ENCODE data around the gene ZFP69. TPM values are rescaled to one million over a fixed set of nuclear protein-coding genes. Genes with fewer than 3 reads are reported as not detected.

Gene ZFP69
- total RNA-seq, 1 experiment from 2014 or later: not detected

DNA sequence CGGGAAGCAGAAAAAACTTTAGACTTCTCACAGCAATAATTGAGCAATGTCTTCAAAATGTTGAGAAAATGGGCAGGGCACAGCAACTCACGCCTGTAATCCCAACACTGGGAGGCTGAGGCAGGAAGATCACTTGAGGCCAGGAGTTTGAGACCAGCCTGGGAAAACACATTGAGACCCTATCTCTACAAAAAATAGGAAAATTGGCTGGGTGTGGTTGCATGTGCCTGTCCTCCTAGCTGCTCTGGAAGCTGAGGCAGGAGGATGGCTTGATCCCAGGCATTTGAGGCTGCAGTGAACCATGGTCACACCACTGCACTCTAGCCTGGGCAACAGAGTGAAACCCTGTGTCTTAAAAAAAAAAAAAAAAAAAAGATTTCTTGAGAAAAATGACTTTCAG lies 7.8 kb upstream of the ZFP69 start:
- H3K79me2 ChIP-seq (ENCODE audit: insufficient read depth, low read length): no peaks in the 10 kb centered on the region
- no peaks in the 10 kb centered on the region for H3K27me3 ChIP-seq (ENCODE audit: insufficient read depth, low read length)
- CTCF ChIA-PET: no interaction called here
- peaks cover 27 to 44% of the 10 kb centered on the region in 2 experiments; a peak in 3 of 4 replicates for H3K9me3 ChIP-seq (ENCODE audit: control insufficient read depth in 1 of 2, insufficient read depth in 1 of 2, low read depth in 1 of 2, low read length in 2 of 2)
- BruUV-seq (replicated peaks): no TSS peak
- ATAC-seq (no peak), DNase-seq (ENCODE audit: low read depth, low spot score) (no peak)
- no peak overlapping the region for H3K9ac ChIP-seq (ENCODE audit: low read length)
- H3K9me2 ChIP-seq (ENCODE audit: insufficient read depth): no peaks in the 10 kb centered on the region
- no peak for TF ChIP-seq YY1 (IDR thresholded peaks at IDR 0.05; ENCODE audit: extremely low read depth, insufficient replicate concordance, low read depth, low read length)
- TF ChIP-seq CEBPB (IDR thresholded peaks at IDR 0.05; ENCODE audit: low read depth): no peak
- TF ChIP-seq SRF (IDR thresholded peaks at IDR 0.05; ENCODE audit: low read depth): no peak
- TF ChIP-seq, protein P1, sequence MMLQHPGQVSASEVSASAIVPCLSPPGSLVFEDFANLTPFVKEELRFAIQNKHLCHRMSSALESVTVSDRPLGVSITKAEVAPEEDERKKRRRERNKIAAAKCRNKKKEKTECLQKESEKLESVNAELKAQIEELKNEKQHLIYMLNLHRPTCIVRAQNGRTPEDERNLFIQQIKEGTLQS (IDR thresholded peaks at IDR 0.05): no peak
- no peak for TF ChIP-seq ZNF274 (IDR thresholded peaks at IDR 0.05; ENCODE audit: low read depth, low read length)
- TF ChIP-seq, protein P2, sequence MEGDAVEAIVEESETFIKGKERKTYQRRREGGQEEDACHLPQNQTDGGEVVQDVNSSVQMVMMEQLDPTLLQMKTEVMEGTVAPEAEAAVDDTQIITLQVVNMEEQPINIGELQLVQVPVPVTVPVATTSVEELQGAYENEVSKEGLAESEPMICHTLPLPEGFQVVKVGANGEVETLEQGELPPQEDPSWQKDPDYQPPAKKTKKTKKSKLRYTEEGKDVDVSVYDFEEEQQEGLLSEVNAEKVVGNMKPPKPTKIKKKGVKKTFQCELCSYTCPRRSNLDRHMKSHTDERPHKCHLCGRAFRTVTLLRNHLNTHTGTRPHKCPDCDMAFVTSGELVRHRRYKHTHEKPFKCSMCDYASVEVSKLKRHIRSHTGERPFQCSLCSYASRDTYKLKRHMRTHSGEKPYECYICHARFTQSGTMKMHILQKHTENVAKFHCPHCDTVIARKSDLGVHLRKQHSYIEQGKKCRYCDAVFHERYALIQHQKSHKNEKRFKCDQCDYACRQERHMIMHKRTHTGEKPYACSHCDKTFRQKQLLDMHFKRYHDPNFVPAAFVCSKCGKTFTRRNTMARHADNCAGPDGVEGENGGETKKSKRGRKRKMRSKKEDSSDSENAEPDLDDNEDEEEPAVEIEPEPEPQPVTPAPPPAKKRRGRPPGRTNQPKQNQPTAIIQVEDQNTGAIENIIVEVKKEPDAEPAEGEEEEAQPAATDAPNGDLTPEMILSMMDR (IDR thresholded peaks at IDR 0.05 in 2 of 3, conservative IDR thresholded peaks at IDR 0.05 in 1 of 3; ENCODE audit: borderline replicate concordance in 1 of 3, insufficient read depth in 1 of 3, low read depth in 2 of 3, low read length in 2 of 3): no peak
- no peak for TF ChIP-seq CBX3 (IDR thresholded peaks at IDR 0.05; ENCODE audit: low read depth)
- no peak for TF ChIP-seq ZFX (IDR thresholded peaks at IDR 0.05)
- TF ChIP-seq EGR1 (IDR thresholded peaks at IDR 0.05; ENCODE audit: low read depth): no peak
- no peak for TF ChIP-seq POLR2A (IDR thresholded peaks at IDR 0.05; ENCODE audit: borderline replicate concordance, extremely low read depth, insufficient read depth, insufficient read length)
- TF ChIP-seq, protein P3, sequence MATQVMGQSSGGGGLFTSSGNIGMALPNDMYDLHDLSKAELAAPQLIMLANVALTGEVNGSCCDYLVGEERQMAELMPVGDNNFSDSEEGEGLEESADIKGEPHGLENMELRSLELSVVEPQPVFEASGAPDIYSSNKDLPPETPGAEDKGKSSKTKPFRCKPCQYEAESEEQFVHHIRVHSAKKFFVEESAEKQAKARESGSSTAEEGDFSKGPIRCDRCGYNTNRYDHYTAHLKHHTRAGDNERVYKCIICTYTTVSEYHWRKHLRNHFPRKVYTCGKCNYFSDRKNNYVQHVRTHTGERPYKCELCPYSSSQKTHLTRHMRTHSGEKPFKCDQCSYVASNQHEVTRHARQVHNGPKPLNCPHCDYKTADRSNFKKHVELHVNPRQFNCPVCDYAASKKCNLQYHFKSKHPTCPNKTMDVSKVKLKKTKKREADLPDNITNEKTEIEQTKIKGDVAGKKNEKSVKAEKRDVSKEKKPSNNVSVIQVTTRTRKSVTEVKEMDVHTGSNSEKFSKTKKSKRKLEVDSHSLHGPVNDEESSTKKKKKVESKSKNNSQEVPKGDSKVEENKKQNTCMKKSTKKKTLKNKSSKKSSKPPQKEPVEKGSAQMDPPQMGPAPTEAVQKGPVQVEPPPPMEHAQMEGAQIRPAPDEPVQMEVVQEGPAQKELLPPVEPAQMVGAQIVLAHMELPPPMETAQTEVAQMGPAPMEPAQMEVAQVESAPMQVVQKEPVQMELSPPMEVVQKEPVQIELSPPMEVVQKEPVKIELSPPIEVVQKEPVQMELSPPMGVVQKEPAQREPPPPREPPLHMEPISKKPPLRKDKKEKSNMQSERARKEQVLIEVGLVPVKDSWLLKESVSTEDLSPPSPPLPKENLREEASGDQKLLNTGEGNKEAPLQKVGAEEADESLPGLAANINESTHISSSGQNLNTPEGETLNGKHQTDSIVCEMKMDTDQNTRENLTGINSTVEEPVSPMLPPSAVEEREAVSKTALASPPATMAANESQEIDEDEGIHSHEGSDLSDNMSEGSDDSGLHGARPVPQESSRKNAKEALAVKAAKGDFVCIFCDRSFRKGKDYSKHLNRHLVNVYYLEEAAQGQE (IDR thresholded peaks at IDR 0.05; ENCODE audit: low read depth): no peak
- TF ChIP-seq JUND (IDR thresholded peaks at IDR 0.05): no peak
- no peak for TF ChIP-seq ELF1 (IDR thresholded peaks at IDR 0.05; ENCODE audit: borderline replicate concordance, low read depth)
- TF ChIP-seq SP1 (IDR thresholded peaks at IDR 0.05; ENCODE audit: low read depth): no peak
- H4K20me1 ChIP-seq (ENCODE audit: insufficient read depth): no peaks in the 10 kb centered on the region
- H3K4me2 ChIP-seq (ENCODE audit: low read length): no peak overlapping the region
- intact Hi-C loops (cut with micrococcal nuclease): no loop called here
- RAD21 ChIA-PET (ENCODE audit: low non-redundant PET in 1 of 2, low total read pairs in 2 of 2, uncharacterized antibody in 2 of 2, unreplicated experiment in 2 of 2): no interaction called here
- no peak overlapping the region for H3K4me3 ChIP-seq (replicated peaks in 1 of 2; ENCODE audit: low read depth in 1 of 2, low read length in 2 of 2)
- no peak overlapping the region for H3K27ac ChIP-seq (ENCODE audit: low read depth, low read length)
- no peak overlapping the region for H2AFZ ChIP-seq (ENCODE audit: low read depth, low read length, poor library complexity, severe bottlenecking)
- no peaks in the 10 kb centered on the region for H3K36me3 ChIP-seq (ENCODE audit: control insufficient read depth in 1 of 2, insufficient read depth in 2 of 2, low read length in 2 of 2)
- POLR2A ChIA-PET: no interaction called here
- no peaks in the 10 kb centered on the region for H3K4me1 ChIP-seq (ENCODE audit: control insufficient read depth in 1 of 2, insufficient read depth in 2 of 2, low read length in 2 of 2)
